IPS DF 4.7 (cell line): ENCODE results near the gene RAB31.
A peak's percentile ranks its signal among the peaks of the same experiment; 100 is the strongest.
"Not testable (repeated sequence)": the region's sequence is repeated elsewhere in the genome, so short reads cannot be mapped to it uniquely, and the experiment has no call there.

Experiments
- DNase-seq: peaks from one replicate; pipeline ENCODE4 v3.0.0-alpha.2; 2013; ENCODE audit warnings: low spot score; ENCODE audit errors: extremely low read depth

Gene RAB31

DNA sequence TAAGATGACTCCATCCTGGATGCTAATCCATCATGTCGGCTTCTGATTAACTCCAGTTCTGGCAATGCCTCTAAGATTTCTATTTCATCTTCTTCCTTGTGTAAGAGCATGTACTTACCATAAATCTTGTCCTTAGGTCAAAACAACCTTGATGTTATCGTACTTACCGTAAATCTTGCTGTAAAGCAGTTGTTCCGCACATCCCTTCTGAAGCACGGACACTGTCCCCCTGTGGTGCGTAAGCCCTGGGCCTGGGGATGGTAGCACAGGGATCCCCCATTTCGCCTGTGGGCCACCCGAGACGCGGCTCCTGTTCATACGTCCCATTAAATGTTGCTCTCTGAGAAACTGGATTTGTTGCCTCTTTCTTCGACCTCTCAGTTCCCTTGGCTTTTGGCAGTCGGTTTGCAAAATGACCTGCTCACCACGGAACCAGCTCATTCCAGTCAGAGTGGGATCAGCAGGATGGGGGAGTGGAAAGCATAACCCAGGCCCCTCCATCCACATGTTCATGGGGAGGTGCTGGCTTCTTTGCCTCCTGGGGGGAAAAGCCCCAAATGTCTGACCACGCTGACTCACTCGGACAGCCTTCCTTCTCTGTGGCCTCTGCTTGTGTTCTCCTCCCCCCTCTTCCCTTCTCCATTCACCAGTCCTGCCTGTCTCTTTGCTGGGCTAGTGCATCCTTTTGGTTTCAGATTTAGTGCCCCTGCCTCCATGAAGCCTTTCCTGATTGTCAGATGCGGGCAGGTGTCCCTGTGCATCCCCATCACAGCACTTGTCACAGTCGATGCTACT, 49.9 kb downstream of the RAB31 start:
- no peak for DNase-seq

DNA sequence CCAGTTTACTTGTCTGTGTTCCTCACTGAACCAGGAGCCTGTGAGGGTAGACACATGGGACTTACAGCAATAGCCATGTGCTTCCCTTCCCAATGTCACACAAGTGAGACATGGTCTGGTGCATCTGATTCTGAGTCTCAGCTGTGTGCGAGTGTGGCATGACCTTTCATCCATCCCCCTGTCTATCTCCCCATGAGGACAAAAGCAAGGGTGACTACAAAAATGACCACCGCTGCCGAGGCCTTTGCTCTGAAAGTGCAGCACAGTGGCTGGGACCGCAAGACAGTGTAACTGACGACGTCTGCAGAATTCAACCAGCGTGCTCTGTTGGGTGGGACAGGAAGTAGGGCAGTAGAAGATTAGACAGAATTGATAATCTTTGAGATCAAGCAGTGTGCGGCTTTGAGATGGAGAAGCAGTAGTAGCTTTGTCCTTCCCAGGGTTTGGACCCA, 50.5 kb downstream of the RAB31 start:
- DNase-seq, result no peak

DNA sequence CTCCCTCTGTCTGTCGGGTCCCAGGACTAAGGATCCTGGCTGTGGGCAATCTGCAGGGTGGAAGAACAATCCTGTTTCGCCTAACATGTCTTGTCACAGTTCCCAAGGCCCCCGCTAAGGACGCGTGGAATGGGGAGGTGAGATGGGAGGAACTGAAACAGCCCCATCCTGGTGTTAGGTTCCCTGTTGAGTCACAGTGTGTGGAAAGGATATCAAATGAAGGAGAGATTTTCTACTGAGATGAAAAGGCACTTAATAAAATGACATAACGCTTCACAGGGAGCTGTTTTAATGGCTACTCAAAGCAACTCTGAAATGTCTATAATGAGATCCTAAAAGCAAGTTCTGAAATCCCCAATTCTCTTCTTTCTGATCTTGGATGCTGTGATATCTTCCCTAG, 52.5 kb downstream of the RAB31 start:
- DNase-seq, result no peak

GRCh38 chr18:9762526-9762925, 54.4 kb downstream of the RAB31 start:
- DNase-seq, result no peak

- no peak for DNase-seq
Measured at GRCh38 chr18:9763157-9763556, 55.1 kb downstream of the RAB31 start.

- no peak for DNase-seq
Measured at GRCh38 chr18:9764011-9764481, 55.9 kb downstream of the RAB31 start.

DNA sequence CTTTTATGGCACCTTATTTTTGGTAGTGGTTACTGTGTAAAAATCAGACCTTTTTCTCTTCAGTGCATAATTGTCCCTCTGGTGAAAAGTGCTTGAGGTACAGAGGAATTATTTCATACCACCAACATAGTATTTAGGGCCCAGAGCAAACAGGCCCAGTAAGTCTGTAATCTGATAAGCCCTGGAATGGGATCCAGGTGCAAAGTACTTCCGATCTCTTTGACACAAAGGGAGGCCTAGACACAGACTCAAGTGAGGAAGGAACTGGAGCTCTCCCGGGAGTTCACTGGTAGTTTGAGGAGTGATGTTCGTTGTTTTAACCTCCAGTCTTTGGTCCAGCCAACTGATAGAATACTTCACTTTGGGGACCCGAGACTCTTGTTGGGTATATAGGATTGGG, 57.4 kb downstream of the RAB31 start:
- no peak for DNase-seq

GRCh38 chr18:9766076-9766481, 58.0 kb downstream of the RAB31 start:
- DNase-seq, result no peak

DNA sequence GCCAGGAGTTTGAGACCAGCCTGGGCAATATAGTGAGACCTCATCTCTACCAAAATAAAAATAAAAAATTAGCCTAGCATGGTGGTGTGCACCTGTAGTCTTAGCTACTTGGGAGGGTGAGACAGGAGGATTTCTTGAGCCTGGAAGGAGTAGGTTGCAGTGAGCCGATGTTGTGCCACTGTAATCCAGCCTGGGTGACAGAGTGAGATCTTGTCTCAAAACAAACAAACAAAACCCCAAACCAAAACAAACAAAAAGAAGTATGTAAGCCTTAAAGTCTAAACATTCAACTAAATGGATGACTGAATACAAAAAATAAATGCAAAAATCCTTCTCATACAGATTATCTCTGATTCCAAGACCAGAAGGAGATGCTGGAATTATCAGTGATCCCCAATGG, 58.6 kb downstream of the RAB31 start:
- DNase-seq, result no peak

DNA sequence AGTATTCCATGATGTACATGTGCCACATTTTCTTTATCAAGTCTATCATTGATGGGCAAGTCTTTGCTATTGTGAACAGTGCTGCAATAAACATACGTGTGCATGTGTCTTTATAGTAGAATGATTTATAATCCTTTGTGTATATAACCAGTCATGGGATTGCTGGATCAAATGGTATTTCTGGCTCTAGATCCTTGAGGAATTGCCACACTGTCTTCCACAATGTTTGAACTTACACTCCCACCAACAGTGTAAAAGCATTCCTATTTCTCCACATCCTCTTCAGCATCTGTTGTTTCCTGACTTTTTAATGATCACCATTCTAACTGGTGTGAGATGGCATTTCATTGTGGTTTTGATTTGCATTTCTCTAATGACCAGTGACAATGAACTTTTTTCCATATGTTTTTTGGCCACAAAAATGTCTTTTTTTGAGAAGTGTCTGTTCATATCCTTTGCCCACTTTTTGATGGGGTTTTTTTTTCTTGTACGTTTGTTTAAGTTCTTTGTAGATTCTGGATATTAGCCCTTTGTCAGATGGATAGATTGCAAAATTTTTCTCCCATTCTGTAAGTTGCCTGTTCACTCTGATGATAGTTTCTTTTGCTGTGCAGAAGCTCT, 60.1 kb downstream of the RAB31 start:
- not testable (repeated sequence) for DNase-seq

- DNase-seq, result not testable (repeated sequence)
Measured at GRCh38 chr18:9770111-9770510, 62.0 kb downstream of the RAB31 start.

DNA sequence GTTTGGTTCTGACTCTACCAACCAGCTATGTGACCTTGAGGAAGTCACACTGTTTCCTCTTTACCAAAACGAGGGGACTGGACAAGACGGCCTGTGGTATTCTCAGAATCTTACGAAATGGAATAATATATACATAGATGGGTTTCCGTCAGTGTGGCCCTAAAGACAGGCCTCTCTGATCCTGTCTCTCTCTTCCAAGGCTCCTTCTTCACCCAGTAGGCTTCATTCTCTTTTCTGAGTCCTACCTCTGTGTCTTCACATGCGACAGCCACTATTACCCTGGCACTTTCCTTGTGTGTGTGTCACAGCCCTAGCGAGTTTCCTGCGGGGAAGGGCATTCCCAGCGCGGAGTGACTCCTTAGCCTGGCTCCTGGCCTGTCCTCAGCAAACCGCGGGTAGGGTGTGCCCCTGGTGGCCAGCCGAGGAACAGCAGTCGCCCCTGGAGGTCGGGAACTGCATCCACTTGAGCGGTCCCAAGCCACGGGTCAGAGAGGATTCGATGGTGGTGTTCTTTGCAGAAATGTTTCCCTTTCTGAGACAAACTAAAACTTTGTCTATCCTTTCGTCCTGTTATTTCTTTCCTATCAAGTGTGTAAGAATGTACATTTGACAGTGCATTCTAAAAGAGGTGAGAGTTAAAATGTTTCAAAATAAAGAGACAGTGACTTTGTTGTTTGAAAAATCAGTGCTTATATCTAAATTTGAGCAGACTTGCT, 63.3 kb downstream of the RAB31 start:
- DNase-seq, result peak; percentile 30

DNA sequence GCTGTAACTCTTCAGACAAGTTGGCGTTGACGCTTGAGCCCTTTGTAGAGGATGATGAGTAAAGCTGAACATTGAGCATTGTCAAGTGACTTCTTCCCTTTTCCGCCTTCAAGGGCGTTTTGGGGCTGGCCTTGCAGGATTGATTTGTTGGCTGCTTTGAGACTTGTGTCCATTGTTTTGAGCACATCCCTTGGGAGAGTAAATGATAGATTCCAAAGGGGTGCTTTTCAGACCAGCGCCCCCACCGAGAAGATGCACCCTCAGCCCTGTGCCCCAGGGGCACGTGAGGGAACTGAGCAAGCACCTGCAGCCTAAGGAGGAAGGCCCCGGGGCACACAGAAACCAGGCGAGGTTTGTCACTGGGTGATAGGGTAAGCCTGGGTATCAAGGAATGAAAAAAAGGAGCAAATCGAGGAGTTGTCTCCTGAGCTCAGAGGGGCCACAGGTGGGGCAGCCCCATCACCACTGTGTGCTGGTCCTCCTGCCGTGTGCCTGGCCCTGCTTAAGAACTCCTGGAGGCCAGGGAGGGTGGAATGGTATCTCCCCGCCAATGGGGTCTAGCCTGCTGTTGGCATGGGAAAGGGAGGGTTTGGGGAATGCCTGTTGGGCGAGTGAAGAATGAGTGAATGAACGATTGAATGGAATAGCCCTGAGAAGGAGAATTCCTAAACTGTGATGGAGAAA, 64.0 kb downstream of the RAB31 start:
- no peak for DNase-seq

DNA sequence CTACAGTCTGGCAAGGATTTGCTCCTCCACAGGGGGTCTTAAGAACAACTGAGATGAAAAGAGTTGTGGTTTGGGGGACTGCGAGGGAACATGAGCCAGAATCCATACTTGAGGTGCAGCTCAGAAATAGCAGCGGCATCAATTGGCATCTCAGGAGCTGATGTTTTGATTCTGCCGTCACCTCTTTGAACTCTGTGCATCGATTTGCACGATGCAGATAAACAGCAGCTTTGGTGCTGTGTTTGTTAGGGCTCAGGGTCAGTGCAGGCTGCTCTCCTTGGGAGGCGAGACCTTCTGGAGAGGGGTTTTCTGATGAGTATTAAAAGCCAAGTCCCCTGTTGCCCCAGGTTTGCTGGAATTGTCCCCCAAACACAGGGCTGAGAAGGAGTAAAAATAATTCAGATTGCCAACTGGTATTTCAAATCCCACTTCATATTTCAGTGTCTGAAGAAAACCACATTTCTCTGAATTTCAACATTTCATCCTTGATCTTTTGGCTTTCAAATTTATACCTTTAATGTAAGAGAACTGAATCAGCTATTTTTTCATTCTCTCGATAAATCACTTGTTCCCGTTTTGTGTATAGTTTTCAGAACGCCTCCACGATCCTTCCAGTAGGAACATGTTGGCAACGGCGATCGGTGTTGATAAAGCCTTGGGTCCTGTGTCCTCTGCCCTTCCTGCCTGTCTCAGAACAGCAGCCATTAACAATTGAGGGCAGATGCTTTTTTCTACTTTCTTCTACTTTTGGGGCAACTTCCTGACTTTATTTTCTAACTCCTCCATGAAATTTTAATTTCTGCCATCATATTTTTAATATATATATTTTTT, 65.0 kb downstream of the RAB31 start:
- DNase-seq, result no peak

- DNase-seq, result no peak
Measured at GRCh38 chr18:9774150-9774549, 66.0 kb downstream of the RAB31 start.

GRCh38 chr18:9775178-9775577, 67.1 kb downstream of the RAB31 start:
- DNase-seq, result no peak

DNA sequence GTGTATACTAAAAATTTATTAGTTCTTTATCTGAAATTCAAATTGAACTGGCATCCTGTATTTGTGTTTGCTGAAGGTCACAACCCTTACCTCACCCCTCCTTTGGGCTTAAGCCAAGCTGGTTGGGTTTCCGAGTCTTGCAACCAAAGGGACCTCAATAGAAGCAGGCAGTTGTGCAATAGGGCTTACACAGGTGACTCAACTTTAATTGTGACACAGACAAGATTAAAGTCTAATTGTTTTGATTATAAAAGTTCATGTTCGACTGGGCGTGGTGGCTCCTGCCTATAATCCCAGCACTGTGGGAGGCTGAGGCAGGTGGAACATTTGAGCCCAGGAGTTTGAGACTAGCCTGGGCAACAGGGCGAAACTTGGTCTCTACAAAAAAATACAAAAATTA, 71.5 kb downstream of the RAB31 start:
- no peak for DNase-seq

- no peak for DNase-seq
Measured at GRCh38 chr18:9782073-9782857, 74.2 kb downstream of the RAB31 start.

- DNase-seq, result no peak
Measured at GRCh38 chr18:9786631-9787030, 78.5 kb downstream of the RAB31 start.

- DNase-seq, result no peak
Measured at GRCh38 chr18:9787036-9787435, 78.9 kb downstream of the RAB31 start.
